Measurements from ENCODE around the gene PRKRIP1.
"Not testable (repeated sequence)": the region's sequence is repeated elsewhere in the genome, so short reads cannot be mapped to it uniquely, and the experiment has no call there.

PRKRIP1 gene

GRCh38 chr7:102457352-102457924 is 61.3 kb downstream of the PRKRIP1 start:
- DNase-seq (ENCODE audit: low read depth in 2 of 2) = no peak

DNA sequence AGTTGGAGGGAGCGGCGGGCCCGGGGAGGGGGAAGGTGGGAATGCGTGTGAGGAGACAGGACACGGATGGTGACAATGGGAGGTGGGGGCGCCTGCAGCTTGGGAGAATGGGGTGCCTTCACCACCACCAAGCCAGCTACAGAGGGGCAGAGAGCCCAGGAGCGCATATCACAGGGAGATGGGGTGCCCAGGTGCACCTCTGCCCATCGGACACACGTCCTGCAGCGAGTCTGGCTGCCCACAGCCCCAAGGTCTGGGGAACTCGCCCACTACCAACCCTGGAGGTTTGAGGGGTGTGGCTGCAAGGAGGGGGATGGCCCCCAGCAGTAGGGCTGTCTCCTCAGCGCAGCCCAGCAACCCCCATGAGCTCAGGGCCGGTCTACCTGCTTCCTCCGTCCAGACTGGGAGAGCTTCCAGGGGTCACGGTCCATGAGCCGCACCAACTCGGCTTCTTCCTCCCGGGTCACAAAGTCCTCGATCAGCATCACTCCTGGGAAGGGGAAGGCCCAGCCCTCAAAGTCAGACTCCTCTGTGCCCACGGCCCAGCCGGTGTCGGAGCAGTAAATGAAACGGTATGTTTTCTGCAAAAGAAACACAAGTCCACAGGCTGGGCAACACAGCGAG is 63.2 kb downstream of the PRKRIP1 start:
- no peak for DNase-seq (ENCODE audit: low read depth in 2 of 2)

DNA sequence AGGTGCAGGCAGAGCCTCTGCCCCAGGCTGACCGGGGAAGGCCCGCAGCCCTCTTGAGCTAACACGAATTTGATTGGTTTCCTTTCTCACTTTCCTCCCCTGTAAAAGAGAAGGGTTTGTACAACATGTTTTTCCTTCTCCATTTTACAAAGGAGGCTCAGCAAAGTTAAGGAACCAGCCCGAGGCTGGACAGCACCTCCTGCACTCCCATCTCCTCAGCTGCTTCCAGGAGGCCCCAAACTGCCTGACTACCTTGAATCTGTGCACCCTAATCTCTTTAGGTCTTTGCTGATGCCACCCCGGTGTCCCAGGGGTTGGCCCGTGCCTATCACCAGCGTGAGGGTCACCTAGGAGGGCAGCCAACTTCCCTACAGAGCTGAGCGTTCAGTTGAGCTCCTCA is 64.3 kb downstream of the PRKRIP1 start:
- DNase-seq (ENCODE audit: low read depth in 2 of 2) = no peak

DNA sequence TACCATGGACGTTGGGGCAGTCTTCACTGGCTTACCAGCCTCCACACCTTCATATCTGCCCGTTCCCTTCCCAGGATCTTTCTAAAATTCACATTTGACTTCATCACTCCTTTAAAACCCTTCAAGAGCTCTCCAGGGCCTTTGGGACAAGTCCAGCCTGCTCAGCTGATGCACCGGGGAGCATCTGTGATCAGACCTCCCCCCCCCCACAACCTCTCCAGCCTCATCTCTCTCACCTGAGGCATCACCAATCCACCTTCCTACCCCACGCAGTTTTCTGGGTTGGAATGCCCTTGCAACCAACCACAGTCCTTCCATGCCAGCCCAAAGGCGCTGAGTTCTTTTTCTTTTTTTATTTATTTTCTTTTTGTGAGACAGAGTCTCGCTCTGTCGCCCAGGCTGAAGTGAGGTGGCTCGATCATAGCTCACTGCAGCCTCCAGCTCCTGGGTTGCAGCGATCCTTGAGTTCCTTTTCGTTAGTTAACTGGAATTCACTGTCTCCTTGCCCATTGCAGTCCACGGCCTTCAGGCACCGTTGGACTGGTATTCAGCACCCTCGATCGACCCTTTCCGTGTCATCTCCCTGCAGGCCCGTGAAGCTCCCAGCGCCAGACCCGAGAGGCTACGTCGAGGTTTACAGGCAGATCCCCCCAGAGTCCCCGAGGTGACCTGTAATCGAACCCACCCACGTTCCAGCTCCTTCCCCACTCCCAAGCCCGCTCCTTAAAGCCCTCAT is 67.8 kb downstream of the PRKRIP1 start:
- DNase-seq (ENCODE audit: low read depth in 2 of 2) = no peak

GRCh38 chr7:102464577-102465280 is 68.6 kb downstream of the PRKRIP1 start, which contains the start of the genes ALKBH4 and LRWD1:
Gene ALKBH4 (minus strand): TSS chr7:102464863. CDS start chr7:102464836, 27 bp downstream.
Gene LRWD1 (plus strand): TSS chr7:102464984. CDS start chr7:102465081, 97 bp downstream.
- DNase-seq (ENCODE audit: low read depth in 2 of 2) = peak; percentile 89 to 90

DNA sequence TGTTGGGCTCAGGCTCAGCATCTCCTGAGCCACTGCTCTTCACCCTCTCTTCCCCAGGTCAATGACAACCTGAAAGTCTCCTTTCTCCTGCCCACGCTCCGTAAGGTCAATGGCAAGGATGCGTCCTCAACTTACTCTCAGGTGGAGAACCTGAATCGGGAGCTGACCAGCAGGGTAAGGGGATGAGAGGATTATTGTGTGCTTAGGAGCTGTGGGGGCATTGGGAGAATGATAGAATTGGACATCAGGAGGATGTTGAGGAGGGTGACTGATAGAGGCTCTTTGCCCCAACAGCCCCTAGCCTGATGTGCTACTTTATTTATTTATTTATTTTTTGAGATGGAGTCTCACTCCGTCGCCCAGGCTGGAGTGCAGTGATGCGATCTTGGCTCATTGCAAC is 69.9 kb downstream of the PRKRIP1 start:
- DNase-seq (ENCODE audit: low read depth in 2 of 2) = no peak

DNA sequence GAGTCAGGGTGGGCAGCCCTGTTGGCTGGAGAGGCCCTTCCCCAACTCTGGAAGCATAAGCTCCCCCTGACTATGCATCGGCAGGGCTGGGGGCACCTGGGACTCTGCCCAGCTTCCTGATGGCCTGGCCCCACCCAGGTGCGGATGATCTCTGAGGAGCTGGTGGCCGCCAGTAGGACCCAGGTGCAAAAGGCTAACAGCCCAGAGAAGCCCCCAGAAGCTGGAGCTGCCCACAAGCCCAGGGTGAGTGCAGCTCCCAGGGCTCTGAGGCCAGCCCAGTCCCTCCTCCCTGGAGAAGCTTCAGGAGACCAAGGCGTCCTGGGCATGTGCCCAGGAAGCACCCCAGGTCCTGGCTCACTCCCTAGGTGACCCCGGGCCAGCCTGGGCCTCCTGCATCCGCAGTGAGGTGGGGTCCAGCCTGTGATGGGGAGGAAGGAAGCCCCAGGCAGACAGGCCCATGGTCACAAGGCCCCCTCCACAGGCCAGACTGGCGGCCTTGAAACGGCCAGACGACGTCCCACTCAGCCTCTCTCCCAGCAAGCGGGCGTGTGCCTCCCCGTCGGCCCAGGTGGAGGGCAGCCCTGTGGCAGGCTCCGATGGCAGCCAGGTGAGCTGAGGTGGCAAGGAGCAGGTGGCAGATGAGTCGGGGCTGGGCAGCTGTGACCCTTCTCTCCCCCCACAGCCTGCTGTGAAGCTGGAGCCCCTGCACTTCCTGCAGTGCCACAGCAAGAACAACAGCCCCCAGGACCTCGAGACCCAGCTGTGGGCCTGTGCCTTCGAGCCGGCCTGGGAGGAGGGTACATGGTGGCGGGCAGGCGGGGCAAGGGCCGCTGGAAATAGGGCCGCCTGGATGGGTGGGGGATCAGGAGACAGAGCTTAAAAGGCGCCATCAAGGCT is 71.7 kb downstream of the PRKRIP1 start:
- DNase-seq (ENCODE audit: low read depth in 2 of 2) = no peak

- no peak for DNase-seq (ENCODE audit: low read depth in 2 of 2)
These were observed 72.6 kb downstream of the PRKRIP1 start for GRCh38 chr7:102468478-102469350.

DNA sequence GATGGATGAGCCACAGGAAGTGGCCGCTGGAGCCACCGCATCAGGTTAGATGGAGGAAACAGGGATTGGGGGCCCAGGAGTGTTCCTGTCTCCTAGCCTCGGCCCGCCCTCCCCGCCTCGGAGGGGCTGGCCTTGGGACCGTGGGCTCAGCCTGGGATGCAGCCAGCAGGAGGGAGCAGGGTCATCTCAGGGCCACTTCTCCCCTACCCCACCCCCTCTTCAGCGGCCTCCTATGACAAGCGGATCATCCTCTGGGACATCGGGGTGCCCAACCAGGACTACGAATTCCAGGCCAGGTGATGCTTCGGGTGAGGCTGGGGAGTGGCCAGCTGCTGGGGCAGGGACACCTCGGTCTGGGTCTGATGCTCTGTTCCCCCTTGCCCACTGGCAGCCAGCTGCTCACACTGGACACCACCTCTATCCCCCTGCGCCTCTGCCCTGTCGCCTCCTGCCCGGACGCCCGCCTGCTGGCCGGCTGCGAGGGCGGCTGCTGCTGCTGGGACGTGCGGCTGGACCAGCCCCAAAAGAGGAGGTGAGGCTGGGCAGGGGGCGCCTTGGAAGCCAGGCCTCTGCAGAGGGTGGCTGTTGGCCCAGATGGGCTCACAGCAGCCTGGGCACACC is 73.3 kb downstream of the PRKRIP1 start:
- DNase-seq (ENCODE audit: low read depth in 2 of 2) = no peak

- no peak for DNase-seq (ENCODE audit: low read depth in 2 of 2)
These were observed 74.0 kb downstream of the PRKRIP1 start for GRCh38 chr7:102469972-102470825.

DNA sequence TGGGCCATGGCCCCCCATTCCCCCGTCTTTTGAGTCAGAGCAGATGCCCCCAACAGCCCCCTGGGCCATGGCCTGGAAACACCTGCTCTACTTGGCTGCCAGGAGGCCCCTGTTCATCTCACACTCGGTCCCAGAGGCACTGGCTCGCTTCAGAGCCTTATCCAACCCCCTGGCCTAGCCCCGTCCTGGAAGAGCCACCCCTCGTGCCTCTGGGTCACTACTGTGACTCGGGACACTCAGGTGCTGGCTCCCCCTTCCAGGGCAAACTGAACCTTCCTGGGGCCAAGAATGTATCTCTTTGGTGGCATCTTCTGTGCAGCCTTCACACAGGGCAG is 75.6 kb downstream of the PRKRIP1 start:
- DNase-seq (ENCODE audit: low read depth in 2 of 2) = no peak

DNA sequence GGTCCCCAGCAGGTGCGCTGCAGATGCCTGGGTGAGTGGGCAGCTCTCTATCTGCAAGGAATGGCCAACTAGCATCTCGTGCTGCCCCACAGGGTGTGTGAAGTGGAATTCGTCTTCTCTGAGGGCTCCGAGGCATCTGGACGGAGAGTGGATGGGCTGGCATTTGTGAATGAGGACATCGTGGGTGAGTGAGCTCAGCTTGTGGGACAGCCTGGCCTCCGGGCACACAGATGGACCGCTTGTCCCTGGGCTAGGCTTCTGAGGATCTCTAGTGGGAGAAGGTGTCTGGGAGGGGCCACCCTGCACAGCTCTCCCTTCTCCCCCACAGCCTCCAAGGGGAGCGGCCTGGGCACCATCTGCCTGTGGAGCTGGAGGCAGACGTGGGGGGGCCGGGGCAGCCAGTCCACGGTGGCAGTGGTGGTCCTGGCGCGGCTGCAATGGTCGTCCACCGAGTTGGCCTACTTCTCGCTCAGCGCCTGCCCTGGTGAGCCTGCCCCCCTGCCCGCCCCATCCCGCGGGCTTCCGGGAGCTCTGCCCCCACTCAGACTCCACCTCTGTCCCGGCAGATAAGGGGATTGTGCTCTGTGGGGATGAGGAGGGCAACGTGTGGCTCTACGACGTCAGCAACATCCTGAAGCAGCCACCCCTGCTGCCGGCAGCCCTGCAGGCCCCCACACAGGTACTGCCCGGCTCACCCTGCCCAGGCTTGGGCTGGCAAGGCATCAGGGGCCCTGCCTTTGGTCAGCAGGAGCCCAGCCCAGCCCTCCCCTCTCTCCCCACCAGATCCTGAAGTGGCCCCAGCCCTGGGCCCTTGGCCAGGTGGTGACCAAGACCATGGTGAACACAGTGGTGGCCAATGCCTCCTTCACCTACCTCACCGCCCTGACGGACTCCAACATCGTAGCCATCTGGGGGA is 76.2 kb downstream of the PRKRIP1 start:
- DNase-seq (ENCODE audit: low read depth in 2 of 2) = no peak

DNA sequence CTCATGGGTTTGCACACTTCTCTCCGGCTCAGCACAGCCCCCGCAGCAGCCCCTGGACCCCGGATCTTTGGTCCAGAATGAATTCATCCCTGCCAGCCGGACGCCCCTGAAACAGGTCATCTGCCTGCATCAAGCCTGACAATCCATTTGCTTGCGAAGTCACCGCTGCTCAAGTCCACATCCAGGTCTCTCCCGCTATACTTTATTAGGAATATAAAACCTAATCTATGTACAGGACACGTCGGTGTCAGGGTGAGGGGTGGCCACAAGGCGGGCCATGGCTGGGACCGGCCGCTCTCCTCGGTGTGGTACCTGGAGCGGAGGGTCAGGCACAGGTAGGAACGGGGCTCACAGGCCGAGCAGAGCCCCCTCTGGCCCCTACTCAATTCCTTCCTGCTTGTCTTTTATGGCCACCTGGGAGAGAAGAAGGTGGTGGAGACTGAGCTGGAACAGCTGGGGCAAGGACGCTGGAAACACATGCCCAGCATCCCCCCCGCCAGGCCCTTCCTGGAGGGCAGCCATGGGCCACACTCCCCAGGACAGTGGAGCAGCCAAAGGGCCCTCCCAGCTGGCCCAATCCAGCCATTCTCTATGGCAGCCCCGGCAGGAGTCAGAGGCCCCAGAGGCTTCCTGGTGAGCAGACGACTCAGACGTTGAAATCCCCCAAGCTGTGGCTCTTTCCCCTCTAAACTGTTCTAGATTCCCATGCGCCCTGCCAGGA is 77.3 kb downstream of the PRKRIP1 start:
- DNase-seq (ENCODE audit: low read depth in 2 of 2) = no peak

GRCh38 chr7:102474116-102474515 is 78.0 kb downstream of the PRKRIP1 start:
- not testable (repeated sequence) for DNase-seq (ENCODE audit: low read depth in 2 of 2)

DNA sequence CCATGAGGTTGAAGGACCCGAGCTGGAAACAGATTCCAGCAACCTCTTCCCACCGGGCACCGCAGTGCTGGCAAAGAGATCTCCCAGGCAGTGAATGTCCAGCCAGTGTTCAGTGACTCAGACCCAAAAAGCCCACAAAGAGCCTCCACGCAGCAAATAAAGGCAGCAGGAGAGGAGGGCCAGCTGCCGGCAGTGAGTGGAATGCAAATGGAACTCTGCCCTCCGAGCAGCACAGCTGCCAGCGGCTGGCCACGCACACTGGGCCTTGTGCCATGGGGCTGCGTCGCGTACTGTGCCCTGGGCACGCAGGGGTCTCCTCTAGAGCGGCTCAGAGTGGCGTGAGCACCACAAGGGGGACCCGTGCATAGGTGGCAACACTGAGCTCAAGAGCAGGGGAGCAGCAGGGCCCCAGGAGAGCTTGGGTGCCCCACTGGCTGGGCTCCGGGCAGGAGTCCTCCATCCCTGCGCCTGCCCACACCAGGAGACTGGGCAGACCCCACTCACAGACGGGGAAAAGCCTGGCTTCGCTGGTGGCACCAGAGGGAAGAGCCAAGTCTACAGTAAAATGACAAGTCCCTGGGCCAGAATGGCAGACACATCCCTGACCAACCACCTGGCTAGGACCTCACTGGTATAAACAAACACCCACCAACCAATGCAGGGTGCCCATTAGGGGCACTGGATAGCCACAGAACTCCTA is 78.7 kb downstream of the PRKRIP1 start:
- DNase-seq (ENCODE audit: low read depth in 2 of 2) = not testable (repeated sequence)

Measured in stimulated activated CD4-positive, alpha-beta T cell treated with anti-CD3 and anti-CD28 coated beads, Interleukin-1b, Interleukin-23, amount 100 ng/mL, for 1 hour (primary cell).